Muscle layer of colon (tissue), 2 donors: ENCODE measurements around the gene CROT.
A peak's percentile ranks its signal among the peaks of the same experiment; 100 is the strongest.

Experiments used
- H3K27ac ChIP-seq: one replicate; pipeline ENCODE4 v1.7.0; 2013; ENCODE audit warnings: low read depth, mild to moderate bottlenecking, low read length, moderate library complexity
- H3K27me3 ChIP-seq, 2 donors: one replicate each; pipeline ENCODE4 v1.7.0; 2013; ENCODE audit warnings: low read length in 2 of 2, mild to moderate bottlenecking in 2 of 2; ENCODE audit not compliant: insufficient read depth in 2 of 2, control insufficient read depth in 1 of 2
- H3K36me3 ChIP-seq: one replicate; pipeline ENCODE4 v1.7.0; 2013; ENCODE audit warnings: mild to moderate bottlenecking, low read length; ENCODE audit not compliant: insufficient read depth
- H3K4me1 ChIP-seq: one replicate; pipeline ENCODE4 v1.7.0; 2013; ENCODE audit warnings: mild to moderate bottlenecking, low read length; ENCODE audit not compliant: insufficient read depth
- H3K4me3 ChIP-seq, 2 donors: one replicate each; pipeline ENCODE4 v1.7.0; 2013; ENCODE audit warnings: low read length in 2 of 2, low read depth in 1 of 2, mild to moderate bottlenecking in 1 of 2, moderate library complexity in 1 of 2
- H3K9ac ChIP-seq: one replicate; pipeline ENCODE4 v1.7.0; 2013; ENCODE audit warnings: low read length
- H3K9me3 ChIP-seq: one replicate; pipeline ENCODE4 v1.7.0; 2013; ENCODE audit warnings: mild to moderate bottlenecking, low read length
- donor health status: abdominal sarcoma.
- donor health status: Adenocarcinoma of cecum.

CROT gene

DNA sequence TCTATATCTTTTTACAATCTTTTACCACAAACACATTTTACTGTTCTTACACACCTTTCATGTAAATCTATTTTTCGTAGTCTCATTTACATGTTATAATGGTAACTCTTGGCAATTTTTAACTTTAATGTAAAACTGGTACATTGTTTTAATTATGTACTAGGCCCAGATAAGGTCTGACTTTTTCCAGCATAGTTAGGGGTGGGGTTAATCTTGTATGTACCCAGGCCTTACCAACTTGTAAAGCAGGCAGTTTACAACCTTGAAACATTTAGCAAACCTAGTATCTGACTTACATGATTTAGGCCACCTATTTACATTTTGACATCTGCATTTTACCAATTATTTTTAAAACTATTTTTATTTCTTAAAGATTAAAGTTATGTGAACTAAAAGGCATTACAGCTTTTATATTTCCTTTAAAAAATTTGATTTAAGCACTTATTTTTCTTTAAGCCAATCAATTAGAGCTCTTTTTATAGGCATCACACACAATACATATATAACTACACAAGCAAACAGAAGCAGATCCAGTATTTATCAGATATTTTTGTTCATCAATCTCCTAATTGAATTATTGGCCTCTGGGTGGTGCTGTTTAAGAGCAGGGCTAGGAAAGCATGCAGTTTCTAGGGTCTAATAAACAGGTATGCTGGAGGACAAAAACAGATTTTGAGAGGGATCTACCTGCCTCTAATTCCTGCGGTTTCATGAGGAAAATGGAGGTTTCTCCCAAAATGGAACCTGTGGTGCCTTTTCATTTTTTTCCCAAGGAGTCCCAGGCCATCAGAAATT, 19.7 kb upstream of the CROT start:
- H3K27me3 ChIP-seq = no peaks in the 10 kb centered on the region
- peaks cover 28% of the 10 kb centered on the region for H3K9me3 ChIP-seq
- H3K27ac ChIP-seq = no peak overlapping the region
- H3K4me3 ChIP-seq = no peak overlapping the region
- H3K36me3 ChIP-seq = peaks cover 9% of the 10 kb centered on the region
- no peak overlapping the region for H3K9ac ChIP-seq
- H3K4me1 ChIP-seq = no peaks in the 10 kb centered on the region

GRCh38 chr7:87328281-87328680, 17.2 kb upstream of the CROT start:
- Histone ChIP-seq H3K4me3 (peak overlapping the region in 1 of 2 donors; percentile 22), H3K36me3 (peaks cover 9% of the 10 kb centered on the region), H3K27me3 (no peaks in the 10 kb centered on the region), H3K9ac (no peak overlapping the region), H3K27ac (no peak overlapping the region), H3K4me1 (no peaks in the 10 kb centered on the region), H3K9me3 (peaks cover 28% of the 10 kb centered on the region)

GRCh38 chr7:87330316-87330715, 15.1 kb upstream of the CROT start:
- Histone ChIP-seq H3K9ac (no peak overlapping the region), H3K4me1 (no peaks in the 10 kb centered on the region), H3K36me3 (peaks cover 9% of the 10 kb centered on the region), H3K4me3 (no peak overlapping the region), H3K9me3 (peaks cover 28% of the 10 kb centered on the region), H3K27me3 (no peaks in the 10 kb centered on the region), H3K27ac (no peak overlapping the region)

- H3K36me3 ChIP-seq = peaks cover 9% of the 10 kb centered on the region
- no peaks in the 10 kb centered on the region for H3K4me1 ChIP-seq
- no peaks in the 10 kb centered on the region for H3K27me3 ChIP-seq
- no peak overlapping the region for H3K27ac ChIP-seq
- no peak overlapping the region for H3K9ac ChIP-seq
- H3K4me3 ChIP-seq = no peak overlapping the region
- peaks cover 28% of the 10 kb centered on the region for H3K9me3 ChIP-seq
Observed at GRCh38 chr7:87330942-87331341, 14.5 kb upstream of the CROT start.

DNA sequence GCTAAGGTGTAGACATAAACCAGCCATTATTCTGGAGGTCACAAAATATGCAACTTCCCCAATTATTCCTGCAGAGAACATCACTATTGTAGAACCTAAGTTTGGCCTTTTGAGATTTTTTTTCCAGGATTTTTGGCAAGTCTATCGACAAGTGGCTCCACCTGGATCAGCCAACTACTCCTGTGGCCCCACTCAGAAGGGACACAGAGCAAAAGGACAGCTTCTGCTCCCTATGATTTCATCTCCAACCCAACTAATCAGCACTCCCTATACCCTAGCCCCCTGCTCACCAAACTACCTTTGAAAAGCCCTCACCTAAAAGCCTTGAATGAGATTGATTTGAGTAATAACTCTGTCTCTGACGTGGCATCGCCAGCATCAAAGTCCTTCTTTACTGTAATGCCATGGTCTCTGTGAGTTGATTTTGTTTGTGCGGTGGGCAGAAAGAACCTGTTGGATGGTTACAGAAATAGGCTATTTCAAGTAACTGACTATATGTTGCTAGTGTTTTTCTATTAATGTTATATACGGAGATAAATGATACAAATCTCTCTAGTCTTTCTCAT, 13.7 kb upstream of the CROT start:
- Histone ChIP-seq H3K4me3 (no peak overlapping the region), H3K36me3 (peaks cover 9% of the 10 kb centered on the region), H3K27ac (no peak overlapping the region), H3K27me3 (no peaks in the 10 kb centered on the region), H3K4me1 (no peaks in the 10 kb centered on the region), H3K9me3 (peaks cover 25% of the 10 kb centered on the region), H3K9ac (no peak overlapping the region)

DNA sequence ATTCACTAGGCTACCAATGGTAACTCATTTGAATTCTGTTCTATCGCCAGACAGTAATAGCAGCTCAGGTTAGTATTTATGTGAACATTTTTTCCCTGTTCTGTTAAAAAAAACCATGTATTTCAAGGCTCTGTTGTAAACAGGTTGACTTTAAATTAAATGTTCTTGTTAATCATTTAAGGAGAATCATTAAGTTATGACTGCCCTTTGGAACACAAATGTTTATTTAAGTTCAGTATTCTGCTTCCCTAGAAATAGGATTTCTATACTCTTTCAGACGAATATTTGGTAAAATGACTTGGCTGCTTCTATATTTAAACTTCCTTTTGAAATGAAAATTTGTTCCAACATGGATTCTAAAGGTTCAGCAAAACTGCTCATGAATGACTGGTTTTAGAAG, 13.1 kb upstream of the CROT start:
- no peaks in the 10 kb centered on the region for H3K4me1 ChIP-seq
- H3K9ac ChIP-seq = no peak overlapping the region
- H3K4me3 ChIP-seq = no peak overlapping the region
- H3K9me3 ChIP-seq = peaks cover 20% of the 10 kb centered on the region
- H3K36me3 ChIP-seq = peaks cover 11% of the 10 kb centered on the region
- no peak overlapping the region for H3K27ac ChIP-seq
- no peaks in the 10 kb centered on the region for H3K27me3 ChIP-seq

DNA sequence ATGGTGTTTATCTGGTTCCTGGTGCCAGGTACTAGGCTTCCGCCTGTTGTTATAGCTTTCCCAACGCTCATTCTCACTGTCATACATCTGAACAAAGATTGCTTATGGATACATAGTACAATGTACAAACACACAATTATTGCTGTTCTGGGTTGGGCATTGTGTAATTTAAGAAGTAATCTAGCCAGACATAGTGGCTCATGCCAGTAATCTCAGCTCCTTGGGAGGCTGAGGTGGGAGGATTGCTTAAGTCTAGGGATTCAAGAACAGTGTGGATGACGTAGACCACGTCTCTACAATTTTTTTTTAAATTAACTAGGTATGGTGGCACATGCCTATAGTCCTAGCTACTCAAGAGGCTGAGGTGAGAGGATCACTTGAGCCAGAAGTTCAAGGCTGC, 9.3 kb upstream of the CROT start:
- Histone ChIP-seq H3K27me3 (no peaks in the 10 kb centered on the region), H3K27ac (no peak overlapping the region), H3K4me1 (no peaks in the 10 kb centered on the region), H3K9me3 (no peaks in the 10 kb centered on the region), H3K9ac (no peak overlapping the region), H3K36me3 (peaks cover 13% of the 10 kb centered on the region), H3K4me3 (no peak overlapping the region)

GRCh38 chr7:87337331-87337730, 8.1 kb upstream of the CROT start:
- H3K9ac ChIP-seq = no peak overlapping the region
- no peak overlapping the region for H3K27ac ChIP-seq
- H3K36me3 ChIP-seq = peaks cover 19% of the 10 kb centered on the region
- H3K27me3 ChIP-seq = no peaks in the 10 kb centered on the region
- H3K9me3 ChIP-seq = no peaks in the 10 kb centered on the region
- no peak overlapping the region for H3K4me3 ChIP-seq
- H3K4me1 ChIP-seq = no peaks in the 10 kb centered on the region

GRCh38 chr7:87339373-87339897, 6.0 kb upstream of the CROT start:
- Histone ChIP-seq H3K36me3 (peaks cover 19% of the 10 kb centered on the region), H3K4me3 (no peak overlapping the region), H3K27ac (no peak overlapping the region), H3K9ac (no peak overlapping the region), H3K4me1 (peaks cover 9% of the 10 kb centered on the region), H3K9me3 (no peaks in the 10 kb centered on the region), H3K27me3 (no peaks in the 10 kb centered on the region)

DNA sequence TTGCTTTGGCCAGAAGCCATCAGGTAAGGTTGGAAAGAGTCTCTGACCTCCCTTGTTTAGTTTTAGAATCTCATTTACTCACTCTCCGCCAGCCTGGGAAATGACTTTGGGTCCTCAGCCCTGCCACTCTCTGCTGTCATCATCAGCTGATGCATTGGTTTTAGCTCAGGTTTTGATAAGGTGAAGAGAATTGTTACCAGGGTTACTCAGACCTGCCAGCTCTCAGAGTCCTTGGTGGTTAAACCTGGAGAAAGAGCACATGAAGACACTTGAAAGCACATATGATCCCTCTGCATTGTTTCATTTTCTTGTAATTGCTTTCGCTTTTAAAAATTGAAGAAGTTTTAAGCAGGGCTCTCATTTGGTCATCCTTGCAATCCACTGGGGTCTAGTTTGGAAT, 4.0 kb upstream of the CROT start:
- Histone ChIP-seq H3K4me1 (peaks cover 16% of the 10 kb centered on the region), H3K27me3 (no peaks in the 10 kb centered on the region), H3K27ac (no peak overlapping the region), H3K36me3 (peaks cover 19% of the 10 kb centered on the region), H3K9me3 (no peaks in the 10 kb centered on the region), H3K4me3 (no peak overlapping the region), H3K9ac (no peak overlapping the region)

- H3K27me3 ChIP-seq = no peaks in the 10 kb centered on the region
- no peaks in the 10 kb centered on the region for H3K9me3 ChIP-seq
- H3K4me3 ChIP-seq = no peak overlapping the region
- no peak overlapping the region for H3K9ac ChIP-seq
- H3K27ac ChIP-seq = no peak overlapping the region
- H3K36me3 ChIP-seq = peaks cover 18% of the 10 kb centered on the region
- peaks cover 16% of the 10 kb centered on the region for H3K4me1 ChIP-seq
Observed at GRCh38 chr7:87342231-87342630, 3.2 kb upstream of the CROT start.

- Histone ChIP-seq H3K27me3 (no peaks in the 10 kb centered on the region), H3K9me3 (no peaks in the 10 kb centered on the region), H3K4me3 (peak overlapping the region in 1 of 2 donors; percentile 90), H3K9ac (peak overlapping the region; percentile 62), H3K27ac (peak overlapping the region; percentile 85), H3K4me1 (peaks cover 16% of the 10 kb centered on the region), H3K36me3 (peaks cover 17% of the 10 kb centered on the region)
Observed at GRCh38 chr7:87344446-87344845, 1.0 kb upstream of the CROT start.
